CD4-positive, alpha-beta T cell treated with Interleukin-2 at 100 ng/mL for 4 hours (primary cell): ENCODE results near the gene PRSS33.

Experiments
- DNase-seq: peaks from one replicate; pipeline ENCODE4 v3.0.0-alpha.2; 2020; ENCODE audit warnings: low spot score

The PRSS33 gene

GRCh38 chr16:2787406-2787805 is at the start of gene PRSS33:
Gene PRSS33, minus strand, starts transcription at chr16:2787560. Its CDS starts 1,013 bp downstream, at chr16:2786547.
- DNase-seq: no peak

GRCh38 chr16:2836646-2837508 is 49.5 kb upstream of the PRSS33 start:
- DNase-seq: no peak

- DNase-seq: no peak
Observed at GRCh38 chr16:2835638-2836493, 48.5 kb upstream of the PRSS33 start.

- no peak for DNase-seq
Observed at GRCh38 chr16:2834968-2835367, 47.6 kb upstream of the PRSS33 start.

- DNase-seq: no peak
Observed at GRCh38 chr16:2833776-2834175, 46.4 kb upstream of the PRSS33 start.

- DNase-seq: no peak
Observed at GRCh38 chr16:2831203-2831602, 43.8 kb upstream of the PRSS33 start.

- DNase-seq: no peak
Observed at GRCh38 chr16:2830355-2830695, 43.0 kb upstream of the PRSS33 start.

- no peak for DNase-seq
Observed at GRCh38 chr16:2829501-2830354, 42.4 kb upstream of the PRSS33 start, which contains the start of gene ZG16B. Gene ZG16B, plus strand, starts transcription at chr16:2830303. Its CDS starts 139 bp downstream, at chr16:2830442.

GRCh38 chr16:2828876-2829430 is 41.6 kb upstream of the PRSS33 start:
- DNase-seq: no peak

GRCh38 chr16:2828521-2828840 is 41.1 kb upstream of the PRSS33 start:
- DNase-seq: no peak

- DNase-seq: no peak
Observed at GRCh38 chr16:2827831-2828520, 40.6 kb upstream of the PRSS33 start.

GRCh38 chr16:2827374-2827791 is 40.0 kb upstream of the PRSS33 start:
- DNase-seq: no peak

GRCh38 chr16:2826591-2827373 is 39.4 kb upstream of the PRSS33 start:
- DNase-seq: no peak

GRCh38 chr16:2825906-2826305 is 38.5 kb upstream of the PRSS33 start:
- no peak for DNase-seq

- no peak for DNase-seq
Observed at GRCh38 chr16:2825049-2825742, 37.8 kb upstream of the PRSS33 start.

- no peak for DNase-seq
Observed at GRCh38 chr16:2824626-2825025, 37.3 kb upstream of the PRSS33 start.

- no peak for DNase-seq
Observed at GRCh38 chr16:2822496-2822895, 35.1 kb upstream of the PRSS33 start.

GRCh38 chr16:2822158-2822495 is 34.8 kb upstream of the PRSS33 start:
- DNase-seq: no peak

GRCh38 chr16:2821487-2822157 is 34.3 kb upstream of the PRSS33 start:
- no peak for DNase-seq
